Upper lobe of right lung (tissue), 1 donor: ENCODE measurements around the gene ZNF648. TPM values are rescaled to one million over a fixed set of nuclear protein-coding genes. Genes with fewer than 3 reads are reported as not detected.

Source experiments
- ATAC-seq: fragments of 200-7000 bp; cut with Tn5 transposase; one replicate; pipeline ENCODE4 v1.9.1; 2020; ENCODE audit warnings: mild to moderate bottlenecking, moderate library complexity
- DNase-seq: peaks from one replicate; pipeline ENCODE4 v3.0.0-alpha.2; 2020
- H3K27ac ChIP-seq: fragments of 200-600 bp; one replicate; pipeline ENCODE4 v1.8.0; 2022
- H3K27me3 ChIP-seq: fragments of 200-600 bp; one replicate; pipeline ENCODE4 v1.8.0; 2022; ENCODE audit warnings: mild to moderate bottlenecking
- H3K36me3 ChIP-seq: fragments of 200-600 bp; one replicate; pipeline ENCODE4 v1.8.0; 2022
- H3K4me1 ChIP-seq: fragments of 200-600 bp; one replicate; pipeline ENCODE4 v1.8.0; 2022
- H3K4me3 ChIP-seq: fragments of 200-600 bp; one replicate; pipeline ENCODE4 v1.8.0; 2022; ENCODE audit warnings: mild to moderate bottlenecking
- H3K9me3 ChIP-seq: fragments of 200-600 bp; one replicate; pipeline ENCODE4 v1.8.0; 2022
- intact Hi-C: fragments of 100-400 bp; cut with DNase I; formaldehyde crosslinking; loops from one replicate; pipeline ENCODE4 v1.11.0; 2022
- total RNA-seq: library from RNA; stranded (reverse); fragmentation: NEBNext Ultra II Directional; extraction: Animal tissue kit (Norgen Biotek cat#: 25700); gene quantifications from one replicate; pipeline ENCODE4 v1.2.1, GENCODE V29; 2021
- TF ChIP-seq, protein P1 (sequence below): fragments of 200-600 bp; IDR thresholded peaks from one replicate; pipeline ENCODE4 v1.8.0; 2022; ENCODE audit warnings: antibody characterized with exemption
- donor health status: DM: no; HTN: yes; CAD: no; lungs with severe emphysema.

Gene ZNF648
- total RNA-seq, 1 donor from 2014 or later = not detected

DNA sequence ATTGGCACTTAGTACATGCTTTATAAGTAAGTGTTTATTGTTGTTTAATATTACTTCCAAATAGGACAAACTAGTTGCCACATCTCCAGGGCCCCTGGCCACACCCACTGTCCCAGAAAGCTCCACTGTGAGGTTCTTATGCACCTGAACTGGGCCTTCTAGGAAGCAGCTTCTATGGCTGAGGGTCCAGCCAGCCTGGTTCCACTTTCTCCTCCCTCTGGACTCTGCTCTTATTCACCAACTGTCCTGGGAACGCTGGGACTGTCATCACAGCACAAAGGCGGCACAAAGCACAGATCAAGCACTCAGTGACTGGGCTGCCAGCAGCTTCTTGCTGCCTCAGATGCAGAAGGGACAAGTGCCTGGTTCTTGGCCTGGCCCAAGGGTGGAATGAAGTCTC, 29.6 kb upstream of the ZNF648 start:
- DNase-seq = no peak
- no peak overlapping the region for H3K4me3 ChIP-seq
- ATAC-seq = no peak
- H3K27me3 ChIP-seq = no peaks in the 10 kb centered on the region
- H3K27ac ChIP-seq = no peak overlapping the region
- intact Hi-C loops = no loop called here
- TF ChIP-seq, protein P1, sequence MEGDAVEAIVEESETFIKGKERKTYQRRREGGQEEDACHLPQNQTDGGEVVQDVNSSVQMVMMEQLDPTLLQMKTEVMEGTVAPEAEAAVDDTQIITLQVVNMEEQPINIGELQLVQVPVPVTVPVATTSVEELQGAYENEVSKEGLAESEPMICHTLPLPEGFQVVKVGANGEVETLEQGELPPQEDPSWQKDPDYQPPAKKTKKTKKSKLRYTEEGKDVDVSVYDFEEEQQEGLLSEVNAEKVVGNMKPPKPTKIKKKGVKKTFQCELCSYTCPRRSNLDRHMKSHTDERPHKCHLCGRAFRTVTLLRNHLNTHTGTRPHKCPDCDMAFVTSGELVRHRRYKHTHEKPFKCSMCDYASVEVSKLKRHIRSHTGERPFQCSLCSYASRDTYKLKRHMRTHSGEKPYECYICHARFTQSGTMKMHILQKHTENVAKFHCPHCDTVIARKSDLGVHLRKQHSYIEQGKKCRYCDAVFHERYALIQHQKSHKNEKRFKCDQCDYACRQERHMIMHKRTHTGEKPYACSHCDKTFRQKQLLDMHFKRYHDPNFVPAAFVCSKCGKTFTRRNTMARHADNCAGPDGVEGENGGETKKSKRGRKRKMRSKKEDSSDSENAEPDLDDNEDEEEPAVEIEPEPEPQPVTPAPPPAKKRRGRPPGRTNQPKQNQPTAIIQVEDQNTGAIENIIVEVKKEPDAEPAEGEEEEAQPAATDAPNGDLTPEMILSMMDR = no peak
- no peaks in the 10 kb centered on the region for H3K36me3 ChIP-seq
- H3K4me1 ChIP-seq = peaks cover 4% of the 10 kb centered on the region
- no peaks in the 10 kb centered on the region for H3K9me3 ChIP-seq

DNA sequence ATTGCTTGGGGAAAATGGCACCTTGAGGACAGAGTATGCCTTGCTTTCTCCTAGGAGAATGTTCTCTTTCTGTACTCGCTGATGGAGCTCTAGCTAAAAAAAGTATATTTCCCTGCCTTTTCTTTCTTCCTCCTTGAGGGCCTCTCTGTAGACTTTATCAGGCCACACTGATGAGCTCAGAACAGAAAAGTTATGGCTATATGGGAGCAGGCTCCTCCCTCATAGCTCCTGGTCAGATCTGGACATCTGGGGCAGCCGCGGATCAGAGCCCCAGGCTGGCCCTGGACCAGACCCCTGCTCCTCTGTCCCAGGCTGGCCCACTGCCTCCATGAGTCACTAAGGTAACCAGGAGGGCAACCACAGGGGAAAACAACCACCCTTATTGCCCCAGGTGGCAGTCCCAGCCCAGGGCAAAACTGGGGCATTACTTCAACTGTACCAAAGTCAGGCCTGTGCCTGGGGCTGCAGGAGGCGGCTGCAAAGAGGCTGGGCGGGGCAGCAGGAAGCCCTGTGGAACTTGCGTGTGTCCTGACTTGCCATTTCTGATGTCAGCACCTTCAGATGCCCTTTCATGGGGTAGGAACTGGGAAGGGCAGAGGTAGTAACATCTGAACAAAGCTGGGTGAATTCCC, 26.3 kb upstream of the ZNF648 start:
- ATAC-seq (no peak), DNase-seq (no peak)
- Histone ChIP-seq H3K9me3 (no peaks in the 10 kb centered on the region), H3K36me3 (no peaks in the 10 kb centered on the region), H3K27me3 (no peaks in the 10 kb centered on the region), H3K27ac (peak overlapping the region; percentile 24), H3K4me1 (peaks cover 12% of the 10 kb centered on the region), H3K4me3 (no peak overlapping the region)
- TF ChIP-seq, protein P1 = no peak
- intact Hi-C loops = loop anchor here (5.0 kb wide), 1 partner anchor 304 kb away; the partner anchor contains the start of gene GLUL

- TF ChIP-seq, protein P1 = no peak
- H3K27me3 ChIP-seq = no peaks in the 10 kb centered on the region
Observed at GRCh38 chr1:182087304-182087703, 25.8 kb upstream of the ZNF648 start.

DNA sequence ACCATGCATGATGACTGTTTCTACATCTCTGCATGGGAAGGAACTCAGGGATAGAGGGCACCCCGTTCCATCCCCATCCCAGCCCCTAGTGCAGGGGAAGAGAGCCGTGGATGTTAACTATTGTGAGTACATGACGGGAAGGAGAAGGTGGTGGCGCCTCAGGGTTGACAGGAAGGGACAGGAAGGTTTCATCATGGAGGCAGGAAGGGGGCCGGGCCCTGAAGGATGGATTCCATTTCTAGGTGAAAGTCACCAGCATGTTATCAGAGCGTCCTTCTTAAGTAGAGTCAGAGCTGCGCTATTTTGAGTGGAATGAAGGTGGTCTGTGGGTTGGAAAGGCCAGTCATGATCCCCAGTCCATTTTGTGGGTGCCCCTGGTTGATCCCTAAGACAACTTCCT, 25.1 kb upstream of the ZNF648 start:
- TF ChIP-seq, protein P1 = no peak
- no peaks in the 10 kb centered on the region for H3K36me3 ChIP-seq
- no peak for ATAC-seq

More at GRCh38 chr1:182087304-182087703, 25.8 kb upstream of the ZNF648 start:
- intact Hi-C loops = loop anchor here (5.0 kb wide), 1 partner anchor 305 kb away; the partner anchor contains the start of gene GLUL
- Histone ChIP-seq H3K4me1 (peaks cover 12% of the 10 kb centered on the region), H3K4me3 (no peak overlapping the region), H3K36me3 (no peaks in the 10 kb centered on the region), H3K27ac (peak overlapping the region; percentile 24), H3K9me3 (no peaks in the 10 kb centered on the region)
- ATAC-seq (no peak), DNase-seq (no peak)

GRCh38 chr1:182086136-182086535, 24.6 kb upstream of the ZNF648 start:
- DNase-seq (no peak), ATAC-seq (no peak)
- H3K36me3 ChIP-seq = no peaks in the 10 kb centered on the region
- TF ChIP-seq, protein P1 = no peak
- no peak overlapping the region for H3K27ac ChIP-seq
- no peaks in the 10 kb centered on the region for H3K9me3 ChIP-seq
- peaks cover 12% of the 10 kb centered on the region for H3K4me1 ChIP-seq
- no peak overlapping the region for H3K4me3 ChIP-seq
- H3K27me3 ChIP-seq = no peaks in the 10 kb centered on the region
- intact Hi-C loops = loop anchor here (5.0 kb wide), 1 partner anchor 306 kb away; the partner anchor contains the start of gene GLUL

More for the DNA sequence above, 25.1 kb upstream of the ZNF648 start:
- Histone ChIP-seq H3K4me3 (no peak overlapping the region), H3K9me3 (no peaks in the 10 kb centered on the region), H3K27me3 (no peaks in the 10 kb centered on the region), H3K4me1 (peaks cover 12% of the 10 kb centered on the region), H3K27ac (no peak overlapping the region)
- intact Hi-C loops = loop anchor here (5.0 kb wide), 1 partner anchor 306 kb away; the partner anchor contains the start of gene GLUL
- no peak for DNase-seq
